Fibroblast of lung (primary cell): Measurements from ENCODE around the gene LYPD1. TPM values are rescaled to one million over a fixed set of nuclear protein-coding genes. Genes with fewer than 3 reads are reported as not detected.

ENCODE experiments used
- DNase-seq, 2 donors: peaks; one replicate each; pipeline versions ENCODE4 v3.0.0 to v3.0.0-alpha.2; 2010; ENCODE audit warnings: low read depth in 2 of 2
- H2AFZ ChIP-seq: 2 replicates; pipeline ENCODE4 v1.5.1; 2012; ENCODE audit warnings: low read length, control low read depth, inconsistent platforms
- H3K27ac ChIP-seq: 2 replicates; pipeline ENCODE4 v1.5.1; 2011; ENCODE audit warnings: low read length, control low read depth; ENCODE audit not compliant: insufficient read depth
- H3K27me3 ChIP-seq: 2 replicates; pipeline ENCODE4 v1.5.1; 2011; ENCODE audit warnings: mild to moderate bottlenecking, low read length; ENCODE audit not compliant: control insufficient read depth, insufficient read depth
- H3K36me3 ChIP-seq: 2 replicates; pipeline ENCODE4 v1.5.1; 2011; ENCODE audit warnings: low read length; ENCODE audit not compliant: control insufficient read depth, insufficient read depth
- H3K4me1 ChIP-seq: 2 replicates; pipeline ENCODE4 v1.5.1; 2011; ENCODE audit warnings: low read length; ENCODE audit not compliant: control insufficient read depth, insufficient read depth; ENCODE audit errors: extremely low read depth
- H3K4me2 ChIP-seq: 2 replicates; pipeline ENCODE4 v1.5.1; 2011; ENCODE audit warnings: low read length, control low read depth; ENCODE audit not compliant: insufficient read depth; ENCODE audit errors: extremely low read depth
- H3K4me3 ChIP-seq, 4 experiments: fragments of 200-600 bp in 1 of 4; sonication (generic) in 1 of 4; replicated peaks in 1 of 4; 2 replicates each; pipeline ENCODE4 v1.5.1; 2011 to 2016; ENCODE audit warnings: low read length in 4 of 4, low read depth in 3 of 4, mild to moderate bottlenecking in 3 of 4, control low read depth in 2 of 4, inconsistent platforms in 1 of 4, mixed read lengths in 1 of 4; ENCODE audit not compliant: insufficient read depth in 1 of 4; ENCODE audit errors: control extremely low read depth in 1 of 4
- H3K79me2 ChIP-seq: 2 replicates; pipeline ENCODE4 v1.5.1; 2012; ENCODE audit warnings: mild to moderate bottlenecking, low read length, inconsistent platforms; ENCODE audit not compliant: control insufficient read depth, insufficient read depth
- H3K9ac ChIP-seq: 2 replicates; pipeline ENCODE4 v1.5.1; 2011; ENCODE audit warnings: mild to moderate bottlenecking, low read length, control low read depth; ENCODE audit not compliant: insufficient read depth
- H3K9me3 ChIP-seq: 2 replicates; pipeline ENCODE4 v1.5.1; 2012; ENCODE audit warnings: low read depth, low read length; ENCODE audit not compliant: control insufficient read depth, insufficient read depth
- H4K20me1 ChIP-seq: 2 replicates; pipeline ENCODE4 v1.5.1; 2011; ENCODE audit warnings: low read length; ENCODE audit not compliant: control insufficient read depth, insufficient read depth; ENCODE audit errors: extremely low read depth
- CTCF ChIP-seq, 2 donors: IDR thresholded peaks in 1 of 2; conservative IDR thresholded peaks in 1 of 2; 1 replicate in 1 of 2; 2 replicates in 1 of 2; pipeline ENCODE4 v1.5.1; 2011 to 2012; ENCODE audit warnings: low read length in 2 of 2, control low read depth in 1 of 2, inconsistent platforms in 1 of 2, low read depth in 1 of 2, mild to moderate bottlenecking in 1 of 2
- EZH2 ChIP-seq: IDR thresholded peaks from 2 replicates; pipeline ENCODE4 v1.5.1; 2012; ENCODE audit warnings: low read length, control low read depth, mild to moderate bottlenecking; ENCODE audit errors: missing control alignments
- polyA plus RNA-seq, 2 donors: library from polyadenylated mRNA; depleted of rRNA in 1 of 2; stranded (reverse) in 1 of 2; unstranded in 1 of 2; fragments of >200 nt; gene quantifications; 2 replicates each; pipeline ENCODE4 v1.2.1, GENCODE V29; 2011 to 2012; ENCODE audit warnings: missing spikeins in 1 of 2
- total RNA-seq: library from RNA; depleted of rRNA; stranded (reverse); fragments of >200 nt; gene quantifications from 2 replicates; pipeline ENCODE4 v1.2.1, GENCODE V29; 2014

Gene LYPD1
- total and polyA plus RNA-seq, 2 donors (not counting 1 experiment from before 2014, with no cell fraction given): 0.17 to 4.3 TPM

- no peak overlapping the region for H2AFZ ChIP-seq
- no peaks in the 10 kb centered on the region for H3K9me3 ChIP-seq
- H4K20me1 ChIP-seq: no peaks in the 10 kb centered on the region
- peak overlapping the region; percentile 82 for H3K4me2 ChIP-seq
- DNase-seq: peak; percentile 77 to 97
- no peak overlapping the region for H3K27ac ChIP-seq
- H3K9ac ChIP-seq: no peak overlapping the region
- H3K4me1 ChIP-seq: peaks cover 7% of the 10 kb centered on the region
- no peak for TF ChIP-seq CTCF (conservative IDR thresholded peaks at IDR 0.05 in 1 of 2, IDR thresholded peaks at IDR 0.05 in 1 of 2; ENCODE audit: low read depth in 1 of 2, low read length in 2 of 2)
- TF ChIP-seq EZH2: no peak
- H3K27me3 ChIP-seq: no peaks in the 10 kb centered on the region
- H3K4me3 ChIP-seq: peak overlapping the region in 2 of 4 experiments; percentile 45 to 52
- no peaks in the 10 kb centered on the region for H3K36me3 ChIP-seq
- H3K79me2 ChIP-seq: no peaks in the 10 kb centered on the region
These were observed 1.3 kb upstream of the LYPD1 start for GRCh38 chr2:132671151-132671835.

GRCh38 chr2:132670496-132671150 lies 618 bp upstream of the LYPD1 start:
- Histone ChIP-seq H3K4me2 (peak overlapping the region; percentile 82), H3K27ac (no peak overlapping the region), H3K36me3 (no peaks in the 10 kb centered on the region), H3K4me1 (peaks cover 7% of the 10 kb centered on the region), H3K4me3 (peak overlapping the region; percentile 45 to 56 (median 50)), H4K20me1 (no peaks in the 10 kb centered on the region), H3K27me3 (no peaks in the 10 kb centered on the region), H3K9me3 (no peaks in the 10 kb centered on the region), H3K9ac (peak overlapping the region; percentile 23), H3K79me2 (no peaks in the 10 kb centered on the region), H2AFZ (peak overlapping the region; percentile 46)
- TF ChIP-seq CTCF (conservative IDR thresholded peaks at IDR 0.05 in 1 of 2, IDR thresholded peaks at IDR 0.05 in 1 of 2; ENCODE audit: low read depth in 1 of 2, low read length in 2 of 2): no peak
- TF ChIP-seq EZH2: no peak
- DNase-seq: peak in 1 of 2 donors; percentile 54

GRCh38 chr2:132668987-132669907 lies 758 bp downstream of the LYPD1 start:
- Histone ChIP-seq H2AFZ (peak overlapping the region; percentile 62), H3K9ac (peak overlapping the region; percentile 16), H3K36me3 (no peaks in the 10 kb centered on the region), H3K4me2 (peak overlapping the region; percentile 82), H3K9me3 (no peaks in the 10 kb centered on the region), H3K79me2 (no peaks in the 10 kb centered on the region), H4K20me1 (no peaks in the 10 kb centered on the region), H3K27me3 (no peaks in the 10 kb centered on the region), H3K4me3 (peak overlapping the region; percentile 45 to 56 (median 47)), H3K27ac (no peak overlapping the region), H3K4me1 (peaks cover 7% of the 10 kb centered on the region)
- peak; percentile 14 to 43 for DNase-seq
- TF ChIP-seq CTCF (conservative IDR thresholded peaks at IDR 0.05 in 1 of 2, IDR thresholded peaks at IDR 0.05 in 1 of 2; ENCODE audit: low read depth in 1 of 2, low read length in 2 of 2): no peak
- TF ChIP-seq EZH2: peak; percentile 26
